Gastroesophageal sphincter (tissue), 3 donors: ENCODE results near the gene CCDC13.

Experiments used
- EP300 ChIP-seq: sonication (generic); formaldehyde crosslinking; IDR thresholded peaks from one replicate; pipeline ENCODE4 v1.6.1; 2017; ENCODE audit warnings: antibody characterized with exemption, mild to moderate bottlenecking
- POLR2AphosphoS5 ChIP-seq: sonication (generic); formaldehyde crosslinking; IDR thresholded peaks from one replicate; pipeline ENCODE4 v1.6.1; 2017; ENCODE audit warnings: antibody characterized with exemption
- TF ChIP-seq, protein P1 (sequence below), 4 experiments: fragments of 200-600 bp in 2 of 4; fragments of 450-650 bp in 2 of 4; sonication (generic) in 1 of 4; IDR thresholded peaks; one replicate each; pipeline ENCODE4 v1.5.1; 2017 to 2019; ENCODE audit warnings: antibody characterized with exemption in 4 of 4, mild to moderate bottlenecking in 2 of 4, moderate library complexity in 2 of 4

DNA sequence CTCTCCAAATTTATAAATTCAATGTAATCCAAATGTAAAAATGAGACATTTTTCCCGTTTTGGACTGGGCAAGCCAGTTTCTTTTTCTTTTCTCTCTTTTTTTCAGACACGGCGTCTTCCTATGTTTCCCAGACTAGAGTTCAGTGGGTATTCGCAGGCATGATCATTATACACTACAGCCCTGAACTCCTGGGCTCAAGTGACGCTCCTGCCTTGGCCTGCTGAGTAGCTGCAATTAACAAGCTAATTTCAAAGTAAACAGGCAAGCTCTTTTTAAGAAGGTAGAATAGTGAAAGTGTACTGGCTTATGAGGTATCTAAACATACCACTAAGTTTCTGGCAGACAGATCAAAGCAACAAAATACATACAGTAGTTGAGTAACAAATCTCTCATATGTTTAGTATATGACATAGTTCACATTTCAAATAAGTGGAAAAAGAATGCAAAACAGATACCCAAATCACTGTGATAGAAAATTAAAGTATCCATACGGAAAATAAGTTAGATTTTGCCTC lies 17.7 kb upstream of the CCDC13 start:
- no peak for TF ChIP-seq POLR2AphosphoS5
- TF ChIP-seq, protein P1, sequence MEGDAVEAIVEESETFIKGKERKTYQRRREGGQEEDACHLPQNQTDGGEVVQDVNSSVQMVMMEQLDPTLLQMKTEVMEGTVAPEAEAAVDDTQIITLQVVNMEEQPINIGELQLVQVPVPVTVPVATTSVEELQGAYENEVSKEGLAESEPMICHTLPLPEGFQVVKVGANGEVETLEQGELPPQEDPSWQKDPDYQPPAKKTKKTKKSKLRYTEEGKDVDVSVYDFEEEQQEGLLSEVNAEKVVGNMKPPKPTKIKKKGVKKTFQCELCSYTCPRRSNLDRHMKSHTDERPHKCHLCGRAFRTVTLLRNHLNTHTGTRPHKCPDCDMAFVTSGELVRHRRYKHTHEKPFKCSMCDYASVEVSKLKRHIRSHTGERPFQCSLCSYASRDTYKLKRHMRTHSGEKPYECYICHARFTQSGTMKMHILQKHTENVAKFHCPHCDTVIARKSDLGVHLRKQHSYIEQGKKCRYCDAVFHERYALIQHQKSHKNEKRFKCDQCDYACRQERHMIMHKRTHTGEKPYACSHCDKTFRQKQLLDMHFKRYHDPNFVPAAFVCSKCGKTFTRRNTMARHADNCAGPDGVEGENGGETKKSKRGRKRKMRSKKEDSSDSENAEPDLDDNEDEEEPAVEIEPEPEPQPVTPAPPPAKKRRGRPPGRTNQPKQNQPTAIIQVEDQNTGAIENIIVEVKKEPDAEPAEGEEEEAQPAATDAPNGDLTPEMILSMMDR (IDR thresholded peaks at IDR 0.05), result no peak
- TF ChIP-seq EP300, result no peak
